Forelimb muscle (tissue), 1 donor: ENCODE results near the gene TTLL8. TPM values are rescaled to one million over a fixed set of nuclear protein-coding genes. Genes with fewer than 3 reads are reported as not detected.

Experiments used
- DNase-seq: peaks from one replicate; pipeline ENCODE4 v3.0.0-alpha.2; 2013; ENCODE audit warnings: low read depth
- polyA plus RNA-seq: library from polyadenylated mRNA; unstranded; fragments of 120-200 nt; gene quantifications from one replicate; pipeline ENCODE4 v1.2.1, GENCODE V29; 2013; ENCODE audit not compliant: insufficient read length

TTLL8 gene
- polyA plus RNA-seq, 1 donor = not detected

GRCh38 chr22:50019316-50019715, 38.8 kb downstream of the TTLL8 start:
- DNase-seq = no peak

DNA sequence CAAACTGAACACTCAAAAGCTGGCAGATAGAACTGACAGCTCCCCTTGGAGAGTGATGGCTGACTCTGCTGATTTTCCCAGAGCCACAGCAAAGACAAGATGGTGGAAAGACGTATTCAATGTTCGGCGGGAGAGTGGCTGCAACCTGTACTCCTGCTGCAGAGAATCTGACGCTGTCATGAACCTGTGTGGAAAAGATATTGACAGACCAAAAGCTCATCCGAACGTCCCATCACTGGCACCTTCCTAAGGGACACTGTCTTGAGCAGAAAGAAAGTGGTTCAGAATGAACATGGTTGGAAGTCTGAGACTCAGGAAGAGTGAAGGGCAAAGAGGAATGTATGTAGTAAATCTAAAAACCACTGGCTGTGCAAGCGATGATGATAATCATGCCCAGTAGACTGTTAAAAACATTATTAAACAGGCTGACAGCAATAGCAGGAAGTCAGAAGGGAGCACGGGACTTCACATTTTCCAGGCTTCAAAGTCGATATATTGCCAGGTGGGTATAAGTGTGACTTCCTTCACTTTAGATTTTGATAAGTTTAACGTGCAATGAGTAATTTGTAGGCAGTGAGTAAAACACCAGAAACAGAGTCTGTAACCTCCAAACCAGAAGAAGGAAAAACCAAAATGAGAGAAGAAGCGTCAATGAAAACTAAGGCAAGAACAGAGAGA, 39.4 kb downstream of the TTLL8 start:
- DNase-seq = no peak

- no peak for DNase-seq
Observed at GRCh38 chr22:50017701-50018224, 40.3 kb downstream of the TTLL8 start.

DNA sequence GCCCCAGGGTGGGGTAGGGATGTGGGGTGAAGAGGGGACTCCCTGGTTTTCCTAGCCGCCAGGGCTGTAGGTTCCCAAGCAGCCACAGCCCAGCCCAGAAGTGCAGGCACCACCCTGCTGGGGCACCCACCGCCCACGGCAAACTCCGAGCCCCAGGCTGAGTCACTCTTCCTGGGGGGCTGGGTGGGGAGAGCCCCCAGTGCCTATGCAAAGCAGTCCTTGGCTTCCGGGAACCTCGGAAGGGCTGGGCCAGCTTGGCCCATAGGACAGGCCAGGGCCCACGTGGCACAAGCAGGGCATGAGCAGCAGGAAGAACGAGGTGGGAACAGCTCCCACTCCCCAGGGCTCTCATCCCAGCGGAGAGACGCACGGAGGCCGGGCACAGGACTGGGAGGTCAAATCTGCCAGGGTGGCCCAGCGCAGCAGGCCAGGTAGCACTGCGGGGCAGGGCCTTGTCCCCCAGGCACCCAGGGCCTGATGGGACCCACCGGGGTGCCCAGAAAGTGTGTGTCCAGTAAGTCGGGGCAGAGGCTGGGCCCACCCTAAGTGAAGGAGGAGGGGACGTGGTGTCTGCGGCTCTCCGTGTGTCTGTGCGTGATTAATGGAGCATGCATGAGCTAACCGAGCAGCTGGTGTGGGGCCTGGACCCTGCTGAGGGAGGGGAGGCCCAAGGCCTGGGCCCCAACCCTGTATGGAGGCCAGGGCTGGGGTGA, 41.0 kb downstream of the TTLL8 start:
- DNase-seq = no peak

DNA sequence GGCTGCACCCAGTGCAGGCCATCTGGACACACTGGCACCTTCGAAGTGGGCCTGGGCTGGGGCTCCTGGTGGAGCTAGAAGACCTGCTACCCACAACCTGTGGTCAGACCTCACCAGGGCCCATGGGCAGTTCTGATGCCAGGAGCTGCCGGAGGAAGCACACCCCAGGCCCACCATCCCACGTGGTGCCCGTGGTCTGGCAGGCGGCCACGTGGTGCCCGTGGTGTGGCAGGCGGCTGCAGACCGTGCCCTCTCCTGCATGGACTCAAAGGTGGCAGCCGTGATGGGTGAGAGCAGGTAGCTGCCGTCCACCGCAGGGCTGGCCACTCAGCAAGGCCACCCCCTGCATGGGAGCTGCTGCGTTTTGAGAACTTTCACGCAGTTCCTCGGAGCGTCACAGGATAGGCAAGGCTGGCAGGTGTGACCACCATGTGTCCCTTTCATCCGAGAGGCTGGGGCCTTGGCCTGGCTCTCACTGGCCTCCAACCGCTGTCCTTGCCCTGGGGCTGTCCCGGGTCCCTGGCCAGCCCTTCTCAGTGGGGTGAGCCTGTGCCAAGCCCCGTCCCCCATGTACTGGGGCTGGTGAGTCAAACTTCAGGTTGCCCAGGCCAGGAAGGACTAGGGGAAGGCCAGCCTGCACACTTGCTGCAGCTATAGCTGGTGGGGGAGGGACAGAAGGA, 41.6 kb downstream of the TTLL8 start:
- no peak for DNase-seq

- DNase-seq = no peak
Observed at GRCh38 chr22:50015451-50016307, 42.4 kb downstream of the TTLL8 start.

DNA sequence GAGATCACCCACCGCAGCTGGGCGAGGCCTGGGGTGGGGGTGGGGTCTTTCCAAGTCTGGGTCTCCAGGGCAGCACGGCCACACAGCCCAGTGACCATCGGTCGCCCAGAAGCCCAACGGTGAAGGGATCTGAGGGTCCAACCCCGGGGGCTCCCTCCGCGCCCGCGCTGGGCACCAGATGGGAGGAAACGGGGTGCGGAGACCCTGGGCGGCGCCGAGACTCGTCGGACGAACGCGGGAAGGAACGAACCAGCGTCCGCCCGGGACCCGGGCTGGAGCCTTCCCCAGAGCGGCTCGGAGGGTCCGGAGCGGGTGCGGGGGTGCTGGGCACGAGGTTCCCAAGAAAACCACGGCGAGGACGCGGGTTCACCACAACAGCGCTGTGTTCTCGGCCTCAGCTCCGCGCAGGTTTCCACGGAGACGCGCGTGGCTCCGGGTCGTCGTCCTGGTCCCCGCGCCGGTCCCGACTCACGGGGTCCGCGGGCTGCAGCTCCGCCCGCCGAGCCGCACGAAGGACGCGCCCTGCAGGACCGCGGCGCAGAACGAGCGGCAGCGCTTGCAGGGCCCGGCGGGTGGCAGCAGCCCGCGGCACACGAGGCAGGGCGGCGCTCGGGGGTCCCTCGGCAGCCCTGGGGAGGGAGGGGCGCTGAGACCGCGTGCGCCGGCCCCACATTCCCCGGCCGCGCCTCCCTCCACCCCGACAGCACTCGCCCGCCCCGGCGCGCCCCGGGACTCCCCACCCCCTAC, 43.3 kb downstream of the TTLL8 start:
- no peak for DNase-seq

DNA sequence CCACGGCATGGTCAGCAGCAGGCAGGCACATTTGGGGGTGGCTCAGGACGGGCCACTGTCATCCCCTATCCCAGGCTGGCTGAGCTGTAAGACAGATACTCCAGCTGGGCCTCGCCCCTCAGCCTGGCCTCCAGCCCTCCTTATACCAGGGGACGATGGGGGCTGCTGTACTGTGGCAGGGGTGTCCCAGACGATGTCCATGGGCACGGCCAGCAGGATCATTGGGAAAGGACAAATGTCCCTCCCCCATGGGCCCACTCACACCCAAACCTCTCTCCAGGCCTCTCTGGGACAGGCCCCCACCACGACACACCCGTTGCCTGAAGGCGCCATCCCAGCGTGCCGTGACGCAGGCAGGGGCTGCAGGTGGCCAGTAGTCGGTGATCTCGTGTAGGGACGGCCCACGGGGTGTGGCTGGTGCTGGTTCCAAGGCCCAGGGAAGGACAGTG, 44.0 kb downstream of the TTLL8 start:
- DNase-seq = no peak

GRCh38 chr22:50012211-50013181, 45.6 kb downstream of the TTLL8 start, which contains the start of gene IL17REL:
Gene IL17REL (minus strand): TSS chr22:50012765. CDS start chr22:50012646, 119 bp downstream.
- no peak for DNase-seq

DNA sequence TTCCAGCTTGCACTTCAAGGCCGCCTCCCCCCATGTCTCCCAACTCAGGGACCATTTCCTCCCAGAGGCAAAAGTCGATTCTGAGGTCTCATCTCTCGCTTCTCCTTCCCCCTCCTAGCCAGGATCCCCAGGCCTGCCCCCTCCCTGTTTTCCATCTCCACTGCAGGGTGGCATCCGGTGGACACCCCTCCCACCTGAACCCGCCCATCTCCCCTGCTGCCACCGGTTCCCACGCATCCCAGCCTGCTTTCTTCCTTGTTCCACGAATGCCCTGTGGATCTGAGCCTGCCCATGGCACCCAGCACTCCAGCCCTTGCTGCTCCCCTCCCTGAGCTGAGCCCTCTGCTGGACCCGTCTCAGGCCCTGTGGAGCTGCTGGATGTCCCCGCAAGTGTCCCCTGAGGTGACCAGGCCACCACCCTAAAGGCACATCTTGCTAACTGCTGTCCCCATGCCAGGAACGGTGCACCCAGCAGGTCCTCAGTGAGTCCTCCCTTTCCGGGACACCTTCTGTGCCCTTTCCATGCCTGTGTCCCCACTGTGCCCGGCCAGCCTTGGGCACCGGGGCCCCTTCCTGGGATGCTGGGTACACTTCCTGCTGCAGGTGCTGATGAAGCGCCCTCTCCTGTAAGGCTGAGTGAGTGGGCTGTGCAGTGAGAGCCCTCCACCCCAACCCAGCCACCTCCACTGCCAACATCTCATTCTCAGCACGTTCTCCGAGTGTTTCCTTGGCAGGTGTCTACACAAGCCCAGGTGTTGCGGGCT, 46.5 kb downstream of the TTLL8 start:
- DNase-seq = no peak

GRCh38 chr22:50010676-50011446, 47.2 kb downstream of the TTLL8 start:
- DNase-seq = no peak

- DNase-seq = no peak
Observed at GRCh38 chr22:50009765-50010675, 48.1 kb downstream of the TTLL8 start.

DNA sequence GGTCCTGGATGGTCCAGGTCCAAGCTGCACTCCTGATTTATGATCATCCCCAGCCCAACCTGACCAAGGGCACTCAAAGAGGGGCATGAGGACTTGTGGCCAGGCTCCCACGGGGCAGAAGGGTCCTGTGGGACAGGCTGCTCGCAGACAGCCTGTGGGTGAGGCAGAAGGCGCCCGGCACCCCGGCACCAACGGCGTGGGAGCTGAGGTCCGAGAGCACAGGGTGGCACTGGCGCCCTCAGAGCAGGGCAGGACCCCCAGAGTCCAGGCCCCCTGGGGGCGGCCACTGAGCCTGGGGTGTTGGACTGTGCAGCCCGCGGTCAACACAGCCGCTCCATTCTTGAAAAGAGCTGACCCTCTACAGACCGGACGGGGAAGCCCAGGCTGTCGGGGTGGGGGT, 48.8 kb downstream of the TTLL8 start:
- DNase-seq = no peak

- no peak for DNase-seq
Observed at GRCh38 chr22:50008151-50009040, 49.7 kb downstream of the TTLL8 start.

GRCh38 chr22:50007057-50007511, 51.0 kb downstream of the TTLL8 start:
- no peak for DNase-seq

- no peak for DNase-seq
Observed at GRCh38 chr22:50004918-50005317, 53.2 kb downstream of the TTLL8 start.
